Activated CD8-positive, alpha-beta memory T cell treated with anti-CD3 and anti-CD28 coated beads, Interleukin-2, amount 50 U/mL, for 4 hours (primary cell): ENCODE data around the gene ZMYM4.
A peak's percentile ranks its signal among the peaks of the same experiment; 100 is the strongest.
"Not testable (repeated sequence)": the region's sequence is repeated elsewhere in the genome, so short reads cannot be mapped to it uniquely, and the experiment has no call there.

ENCODE experiments used
- DNase-seq: peaks from one replicate; pipeline ENCODE4 v3.0.0-alpha.2; 2020

The ZMYM4 gene

GRCh38 chr1:35268282-35269200 is at the start of gene ZMYM4:
TSS of gene ZMYM4 (plus strand) at chr1:35268709. CDS start at chr1:35269047, 338 bp downstream.
- DNase-seq, result peak; percentile 85

- DNase-seq, result no peak
These were observed 47.5 kb upstream of the ZMYM4 start for GRCh38 chr1:35220976-35221375.

- no peak for DNase-seq
These were observed 46.0 kb upstream of the ZMYM4 start for GRCh38 chr1:35222322-35223083.

GRCh38 chr1:35223084-35223630 is 45.4 kb upstream of the ZMYM4 start:
- no peak for DNase-seq

- DNase-seq, result no peak
These were observed 42.0 kb upstream of the ZMYM4 start for GRCh38 chr1:35226546-35226945.

GRCh38 chr1:35229587-35230360 is 38.7 kb upstream of the ZMYM4 start:
- no peak for DNase-seq

- no peak for DNase-seq
These were observed 37.2 kb upstream of the ZMYM4 start for GRCh38 chr1:35231287-35231686.

GRCh38 chr1:35236772-35237171 is 31.7 kb upstream of the ZMYM4 start:
- DNase-seq, result not testable (repeated sequence)

GRCh38 chr1:35243691-35244090 is 24.8 kb upstream of the ZMYM4 start:
- DNase-seq, result no peak

GRCh38 chr1:35247256-35247655 is 21.3 kb upstream of the ZMYM4 start:
- DNase-seq, result no peak

- DNase-seq, result no peak
These were observed 14.6 kb upstream of the ZMYM4 start for GRCh38 chr1:35253941-35254340.

- no peak for DNase-seq
These were observed 13.2 kb upstream of the ZMYM4 start for GRCh38 chr1:35255276-35255675.

- DNase-seq, result no peak
These were observed 8.9 kb upstream of the ZMYM4 start for GRCh38 chr1:35259561-35259960.

- DNase-seq, result no peak
These were observed 6.9 kb upstream of the ZMYM4 start for GRCh38 chr1:35261412-35262120.

GRCh38 chr1:35264035-35264434 is 4.5 kb upstream of the ZMYM4 start:
- no peak for DNase-seq

- no peak for DNase-seq
These were observed 3.6 kb upstream of the ZMYM4 start for GRCh38 chr1:35264871-35265270.

GRCh38 chr1:35266306-35266705 is 2.2 kb upstream of the ZMYM4 start:
- no peak for DNase-seq

- no peak for DNase-seq
These were observed 886 bp downstream of the ZMYM4 start for GRCh38 chr1:35269201-35269988.

GRCh38 chr1:35269989-35270289 is 1.4 kb downstream of the ZMYM4 start:
- no peak for DNase-seq

GRCh38 chr1:35270836-35271235 is 2.3 kb downstream of the ZMYM4 start:
- DNase-seq, result no peak

- no peak for DNase-seq
These were observed 5.7 kb downstream of the ZMYM4 start for GRCh38 chr1:35274197-35274596.
